ENCODE data around the gene GMEB1. TPM values are rescaled to one million over a fixed set of nuclear protein-coding genes. Genes with fewer than 3 reads are reported as not detected.
"Not testable (repeated sequence)": the region's sequence is repeated elsewhere in the genome, so short reads cannot be mapped to it uniquely, and the experiment has no call there.

Gene GMEB1
- polyA plus RNA-seq, 12 donors = 5.2 to 15.2 (median 10.4) TPM; not detected in 1

- DNase-seq = no peak
Measured at GRCh38 chr1:28666806-28667205, 1.8 kb upstream of the GMEB1 start.

DNA sequence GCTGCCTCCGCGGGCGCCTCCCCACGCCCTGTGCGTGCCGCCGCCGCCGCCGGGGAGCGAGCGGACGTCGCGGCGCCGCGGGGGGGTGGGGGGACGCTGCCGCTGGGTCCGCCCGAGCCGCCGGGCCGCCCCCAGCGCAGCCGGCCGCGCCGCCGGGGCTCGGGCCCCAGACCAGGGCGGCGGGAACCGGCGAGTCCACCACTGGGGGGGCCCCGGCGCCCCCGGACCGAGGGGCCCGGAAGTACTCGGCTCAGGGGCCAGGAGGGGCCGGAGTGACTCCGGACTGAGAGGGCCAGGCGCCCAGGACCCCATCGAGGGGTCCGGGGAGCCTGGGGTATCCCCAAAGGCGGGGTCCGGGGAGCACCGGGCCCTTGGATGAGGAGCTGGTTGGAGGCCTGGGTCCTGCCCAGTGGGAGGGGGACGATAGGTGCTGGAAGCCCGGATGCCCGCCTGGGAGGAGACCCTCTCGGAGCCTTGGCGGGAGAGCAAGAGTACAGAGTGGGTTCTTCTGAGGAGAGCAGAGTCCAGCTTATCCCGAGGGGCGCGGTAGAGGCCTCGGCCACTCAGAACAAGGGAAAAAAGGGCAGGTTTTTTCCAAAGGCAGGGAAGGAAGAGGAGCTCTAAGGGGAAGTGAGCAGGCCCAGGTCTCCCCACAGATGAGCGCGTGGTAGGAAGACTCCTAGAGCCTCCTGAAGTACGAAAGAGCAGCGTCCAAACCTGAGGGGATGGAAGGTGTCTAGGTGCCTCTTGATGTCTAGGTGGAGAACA, 556 bp downstream of the GMEB1 start:
- DNase-seq = peak; percentile 65

- no peak for DNase-seq
Measured at GRCh38 chr1:28671254-28671780, 2.7 kb downstream of the GMEB1 start.

GRCh38 chr1:28672971-28673370, 4.4 kb downstream of the GMEB1 start:
- not testable (repeated sequence) for DNase-seq

DNA sequence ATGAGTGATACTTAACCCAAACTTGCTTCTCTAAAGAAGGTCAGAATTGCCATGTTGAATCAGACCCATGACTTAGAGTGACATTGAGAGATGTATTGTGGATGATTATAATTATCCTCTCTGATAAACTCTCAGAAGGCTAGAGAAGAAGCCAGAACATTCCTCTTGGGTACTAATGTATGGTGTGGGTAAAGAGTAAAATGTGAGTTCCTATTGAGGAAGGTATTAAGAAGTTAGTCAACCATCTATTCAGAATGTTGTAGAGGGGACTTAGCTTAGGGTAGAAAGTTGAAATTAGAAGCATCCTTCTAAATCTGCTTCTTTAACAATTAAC, 7.3 kb downstream of the GMEB1 start:
- DNase-seq = no peak

DNA sequence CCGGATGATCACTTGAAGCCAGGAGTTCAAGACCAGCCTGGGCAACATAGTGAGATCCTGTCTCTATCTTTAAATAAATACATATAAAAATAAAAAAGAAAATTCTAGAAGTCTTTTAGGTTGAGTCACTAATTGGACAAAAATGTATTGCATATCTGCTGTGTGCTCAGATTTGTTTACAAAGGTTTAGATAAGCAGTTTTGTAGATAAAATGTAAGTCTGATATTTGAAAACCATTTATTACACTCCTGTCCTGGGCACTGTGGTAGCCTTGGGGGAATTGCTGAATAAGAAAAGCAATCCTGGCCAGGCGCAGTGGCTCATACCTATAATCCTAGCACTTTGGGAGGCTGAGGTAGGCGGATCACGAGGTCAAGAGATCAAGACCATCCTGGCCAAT, 11.6 kb downstream of the GMEB1 start:
- no peak for DNase-seq

- no peak for DNase-seq
Measured at GRCh38 chr1:28682840-28683239, 14.3 kb downstream of the GMEB1 start.

DNA sequence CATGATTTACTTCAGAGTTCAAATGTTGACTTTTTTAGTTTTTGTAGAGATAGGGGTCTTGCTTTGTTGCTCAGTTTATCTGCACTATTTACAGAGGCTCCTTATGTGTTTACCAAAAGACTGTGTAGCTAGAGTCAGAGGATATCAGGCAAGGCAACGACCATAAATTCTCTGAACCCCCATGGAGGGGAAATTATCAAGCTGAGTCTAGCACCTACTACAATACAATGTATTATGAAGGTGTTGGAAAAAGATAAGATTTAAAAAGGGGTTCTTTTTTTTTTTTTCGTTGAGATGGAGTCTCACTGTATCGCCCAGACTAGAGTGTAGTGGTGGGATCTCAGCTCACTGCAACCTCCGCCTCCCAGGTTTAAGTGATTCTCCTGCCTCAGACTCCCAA, 16.4 kb downstream of the GMEB1 start:
- no peak for DNase-seq

DNA sequence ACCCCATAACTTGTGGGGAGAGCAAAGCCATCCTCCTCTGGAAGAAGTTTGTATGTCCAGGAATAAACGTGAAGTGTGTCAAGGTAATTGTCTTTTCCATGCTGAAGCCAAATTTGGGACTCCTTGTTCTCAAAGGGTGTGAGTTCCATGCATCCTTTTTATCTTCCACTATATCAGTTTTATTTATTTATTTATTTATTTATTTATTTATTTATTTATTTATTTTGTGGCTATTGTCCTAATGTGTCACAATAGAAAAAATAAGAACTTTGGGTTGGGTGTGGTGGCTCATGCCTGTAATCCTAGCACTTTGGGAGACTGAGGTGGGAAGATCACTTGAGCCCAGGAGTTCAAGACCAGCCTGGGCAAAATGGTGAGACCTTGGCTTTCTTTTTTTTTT, 23.0 kb downstream of the GMEB1 start:
- DNase-seq = not testable (repeated sequence)

DNA sequence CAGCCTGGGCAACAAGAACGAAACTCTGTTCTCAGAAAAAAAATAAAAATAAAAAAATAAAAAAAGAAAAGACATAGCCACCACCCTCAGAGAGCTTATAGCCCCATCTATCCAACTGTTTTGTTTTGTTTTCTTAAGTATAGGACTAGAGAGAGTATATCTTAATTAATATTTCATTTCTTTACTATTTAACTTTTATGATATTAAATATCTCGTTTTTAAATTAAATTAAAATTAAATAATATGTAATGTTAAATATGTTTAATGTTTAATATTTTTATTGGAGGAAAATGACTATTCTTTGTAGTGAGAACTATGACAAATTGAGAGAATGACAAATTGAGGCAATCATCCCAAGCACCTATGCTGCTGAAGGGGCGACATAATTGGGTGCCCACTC, 35.0 kb downstream of the GMEB1 start:
- no peak for DNase-seq

- DNase-seq = no peak
Measured at GRCh38 chr1:28716336-28716735, 47.8 kb downstream of the GMEB1 start.

DNA sequence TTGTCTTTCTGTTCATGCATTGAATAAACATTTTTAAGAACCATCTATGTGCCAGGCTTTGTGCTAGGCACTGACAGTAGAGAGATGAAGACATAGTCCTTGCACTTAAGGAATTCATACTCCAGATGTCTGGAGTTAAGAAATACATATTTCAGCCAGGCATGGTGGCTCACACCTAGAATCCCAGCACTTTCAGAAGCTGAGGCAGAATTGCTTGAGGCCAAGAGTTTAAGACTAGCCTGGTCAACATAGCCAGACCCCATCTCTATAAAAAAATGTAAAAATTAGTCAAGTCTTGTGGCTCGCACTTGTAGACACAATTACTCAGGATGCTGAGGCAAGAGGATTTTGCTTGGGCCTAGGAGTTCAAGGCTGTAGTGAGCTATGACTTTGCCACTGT, 49.6 kb downstream of the GMEB1 start:
- no peak for DNase-seq

DNA sequence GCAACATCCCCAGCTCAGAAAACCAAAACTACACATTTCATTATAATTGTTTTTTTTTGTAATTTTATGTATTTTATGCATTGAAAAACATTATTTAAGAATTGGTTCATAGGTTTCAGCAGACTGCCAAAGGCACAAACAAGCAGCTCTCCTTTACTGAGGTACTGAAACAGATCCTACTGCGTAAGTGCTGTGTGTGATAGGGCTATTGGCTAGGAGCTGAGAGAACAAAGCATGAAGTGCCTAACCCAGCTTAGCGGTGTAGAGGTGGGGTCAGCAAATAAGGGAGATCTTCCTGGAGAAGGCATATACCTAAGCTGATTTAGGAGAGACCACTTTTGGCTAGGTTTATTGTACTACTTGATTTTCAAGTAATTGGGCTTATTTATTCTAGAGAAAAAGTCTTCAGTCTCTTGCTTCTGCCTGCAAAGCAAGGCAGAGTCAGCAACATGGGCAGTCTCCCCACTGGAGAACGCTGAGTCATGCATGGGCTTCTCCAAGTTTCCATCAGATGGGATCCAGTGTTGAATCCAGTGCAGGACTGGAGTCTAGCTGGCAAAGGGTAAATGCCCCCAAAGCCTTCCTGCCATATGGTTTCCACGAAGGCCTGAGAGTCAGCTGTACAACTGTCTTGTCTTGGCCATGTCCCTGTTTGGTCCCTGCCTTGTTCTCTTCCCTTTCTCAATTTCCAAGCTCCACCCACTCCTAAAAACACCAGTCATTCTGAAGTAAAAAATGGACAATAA, 50.2 kb downstream of the GMEB1 start:
- peak; percentile 6 for DNase-seq

DNA sequence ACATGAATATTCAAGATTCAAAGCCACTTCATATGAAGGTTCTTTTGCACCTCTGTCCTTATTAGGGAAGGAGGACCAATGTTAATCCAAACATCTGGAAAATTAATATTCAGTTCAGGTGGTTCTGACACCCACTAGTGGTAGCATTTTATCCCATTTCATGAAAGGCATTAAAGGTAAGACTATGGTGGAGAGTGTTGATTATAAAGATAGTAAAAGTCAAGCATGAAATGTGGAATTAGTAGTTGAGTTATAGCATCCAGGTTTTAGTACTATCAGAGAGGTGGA, 50.7 kb downstream of the GMEB1 start:
- DNase-seq = no peak

DNA sequence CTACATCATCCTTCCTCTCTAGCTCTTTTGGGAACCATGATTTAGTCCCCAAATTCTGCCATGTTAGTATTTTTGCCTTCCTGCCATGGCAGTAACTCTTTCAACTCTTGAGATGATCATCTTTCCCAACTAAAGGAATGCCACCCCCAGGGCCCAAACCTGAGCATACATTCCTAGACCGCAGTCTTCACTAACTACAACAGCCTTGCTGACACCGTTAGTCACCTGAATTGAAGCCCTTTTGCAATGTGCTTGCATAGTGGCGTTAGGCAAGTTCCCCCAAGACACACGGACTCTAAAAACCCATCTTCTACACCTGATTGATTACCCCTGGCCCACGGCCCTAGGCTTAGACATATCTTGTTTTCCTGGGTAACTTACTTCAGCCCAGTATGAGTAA, 51.8 kb downstream of the GMEB1 start:
- no peak for DNase-seq

- not testable (repeated sequence) for DNase-seq
Measured at GRCh38 chr1:28721927-28722326, 53.3 kb downstream of the GMEB1 start.

GRCh38 chr1:28725365-28725764, 56.8 kb downstream of the GMEB1 start:
- not testable (repeated sequence) for DNase-seq

DNA sequence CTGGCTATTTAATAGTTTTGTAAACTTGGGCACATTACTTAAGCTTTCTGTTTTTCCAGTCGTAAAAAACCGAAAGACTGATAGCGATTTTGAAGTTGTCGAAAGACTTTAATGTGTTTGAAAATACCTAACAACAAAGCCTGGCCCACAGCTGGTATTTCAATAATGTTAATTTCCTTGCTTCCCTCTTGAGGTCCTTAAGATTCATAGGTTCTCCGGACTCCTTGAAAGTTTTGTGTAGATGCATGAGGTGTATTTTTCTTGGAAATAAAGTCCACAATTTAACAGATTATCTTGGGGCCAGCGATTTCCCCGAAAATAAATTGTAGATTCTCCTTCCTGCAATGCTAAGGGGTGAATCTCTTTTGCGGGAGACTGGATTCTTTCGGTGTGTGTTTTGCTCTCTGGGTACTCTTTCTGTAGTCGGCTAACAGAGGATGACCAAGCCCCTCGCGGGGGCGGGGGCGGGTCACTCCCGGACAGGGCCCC, 67.4 kb downstream of the GMEB1 start:
- DNase-seq = no peak

- peak; percentile 97 for DNase-seq
Measured at GRCh38 chr1:28736450-28737306, 68.1 kb downstream of the GMEB1 start, which contains the start of gene YTHDF2. Gene YTHDF2 (plus strand): TSS chr1:28736940. CDS start chr1:28737121, 181 bp downstream.

DNA sequence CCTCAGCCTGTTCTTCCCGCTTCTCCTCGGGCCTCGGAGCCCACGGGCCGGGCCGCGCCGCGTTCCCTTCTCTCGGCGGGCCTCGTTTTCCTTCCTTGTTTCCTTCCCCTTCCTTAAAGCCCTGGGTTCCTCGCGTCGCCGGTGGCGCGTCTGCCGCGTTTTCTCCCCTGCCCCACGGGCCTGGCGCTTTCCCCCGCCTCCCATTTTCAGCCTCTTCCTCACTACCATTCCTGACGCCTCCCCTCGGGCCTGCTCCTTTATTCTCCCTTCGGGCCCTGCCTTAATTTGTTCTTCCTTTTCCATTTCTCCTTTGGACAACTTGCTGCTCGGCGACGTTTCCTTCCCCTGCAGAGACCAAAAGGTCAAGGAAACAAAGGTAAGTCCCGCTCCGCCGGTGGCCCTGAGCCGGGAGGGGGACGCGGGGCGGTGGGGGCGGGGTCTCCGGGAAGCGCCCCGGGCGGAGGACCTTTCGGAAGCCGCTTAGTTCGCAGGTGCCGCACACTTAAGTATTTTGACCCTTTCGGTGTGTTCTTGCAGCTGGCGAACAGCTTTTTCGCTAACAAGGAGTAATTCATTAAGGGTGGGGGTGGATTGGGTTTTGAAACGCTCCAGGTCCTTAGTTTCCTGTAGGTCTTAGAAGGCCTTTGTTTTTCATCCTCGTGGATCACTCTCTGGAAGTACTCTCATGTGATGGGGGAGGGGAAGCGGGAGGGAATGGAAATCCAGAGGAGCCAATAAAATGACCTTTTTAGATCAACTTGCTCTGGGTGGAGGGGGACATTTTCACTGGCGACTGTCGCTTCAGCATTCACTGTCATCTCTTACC, 68.9 kb downstream of the GMEB1 start:
- peak; percentile 21 for DNase-seq

- DNase-seq = no peak
Measured at GRCh38 chr1:28740118-28740517, 71.5 kb downstream of the GMEB1 start.
